Measurements from ENCODE around the gene MMP7.

MMP7 gene, protein sequence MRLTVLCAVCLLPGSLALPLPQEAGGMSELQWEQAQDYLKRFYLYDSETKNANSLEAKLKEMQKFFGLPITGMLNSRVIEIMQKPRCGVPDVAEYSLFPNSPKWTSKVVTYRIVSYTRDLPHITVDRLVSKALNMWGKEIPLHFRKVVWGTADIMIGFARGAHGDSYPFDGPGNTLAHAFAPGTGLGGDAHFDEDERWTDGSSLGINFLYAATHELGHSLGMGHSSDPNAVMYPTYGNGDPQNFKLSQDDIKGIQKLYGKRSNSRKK

DNA sequence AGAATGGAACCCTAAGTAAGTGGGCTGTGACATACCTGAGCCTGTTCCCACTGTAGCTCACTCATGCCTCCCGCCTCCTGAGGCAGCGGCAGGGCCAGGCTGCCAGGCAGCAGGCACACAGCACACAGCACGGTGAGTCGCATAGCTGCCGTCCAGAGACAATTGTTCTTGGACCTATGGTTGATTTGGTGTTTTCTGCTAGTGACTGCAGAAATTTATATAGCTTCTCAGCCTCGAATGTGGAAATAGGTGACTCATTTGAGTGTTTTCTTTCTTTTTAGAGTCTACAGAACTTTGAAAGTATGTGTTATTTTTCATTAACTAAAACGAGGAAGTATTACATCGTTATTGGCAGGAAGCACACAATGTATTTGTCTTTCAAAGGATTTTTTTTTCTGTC, at the start of gene MMP7:
Gene MMP7 (minus strand): TSS at position 190 of the 400 bp plus-strand sequence. CDS start 47 bp downstream, at position 143.
- DNase-seq = no peak

DNA sequence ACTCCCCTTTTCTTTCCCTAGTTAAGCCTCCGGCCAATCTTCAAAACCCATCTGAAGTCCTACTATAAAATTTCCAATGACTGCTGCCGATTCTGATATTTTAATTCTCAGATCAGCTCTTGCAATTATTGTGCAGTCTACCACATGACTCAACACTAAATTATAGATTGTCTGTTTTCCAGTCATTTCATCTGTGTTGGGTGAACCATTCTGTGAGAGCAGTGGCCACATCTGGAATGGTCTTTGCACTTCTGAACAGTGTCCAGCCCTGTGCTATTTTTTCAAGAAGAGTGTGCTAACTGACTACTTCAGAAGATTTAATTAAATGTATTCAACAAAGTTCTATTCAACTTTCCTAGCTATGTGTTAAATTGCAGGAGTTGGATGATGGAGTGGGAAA, 47.2 kb upstream of the MMP7 start:
- DNase-seq = no peak

DNA sequence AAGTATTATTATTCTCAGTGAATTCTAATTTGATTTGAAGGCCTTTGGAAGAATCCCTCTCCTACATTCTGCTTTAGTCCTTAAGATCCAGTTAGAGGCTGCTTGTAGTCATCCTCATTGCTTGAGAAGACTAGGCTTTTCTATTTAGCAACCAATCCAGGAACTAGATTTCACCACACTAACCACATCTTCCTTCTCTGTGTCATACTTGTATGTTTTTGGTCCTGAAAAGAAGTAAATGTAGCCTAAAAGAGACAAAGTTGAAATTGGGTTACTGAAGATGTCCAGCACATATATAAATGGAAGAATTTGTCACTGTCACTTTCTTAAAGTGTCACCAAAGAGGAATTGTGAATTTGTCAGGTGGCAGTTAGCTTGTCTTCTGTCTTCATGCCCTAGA, 46.6 kb upstream of the MMP7 start:
- no peak for DNase-seq

DNA sequence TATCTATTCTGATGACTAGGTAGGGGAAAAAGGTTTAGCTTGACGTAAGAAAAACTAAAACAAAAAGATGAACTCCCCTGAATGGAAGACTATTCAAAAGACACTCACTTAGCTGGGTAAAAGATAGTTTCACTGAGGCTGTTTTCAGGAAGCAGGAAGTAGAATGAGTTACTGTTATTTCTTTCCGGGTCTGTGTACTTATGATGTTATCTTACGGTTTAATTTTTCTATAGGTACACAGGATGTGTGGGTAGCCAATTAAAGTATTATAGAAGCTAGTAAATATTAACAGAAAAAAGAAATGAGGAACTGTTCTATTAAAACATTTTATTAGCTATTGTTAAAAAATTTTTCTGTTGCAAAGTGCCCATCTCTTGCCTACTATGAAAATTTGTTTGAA, 45.8 kb upstream of the MMP7 start:
- DNase-seq = no peak

DNA sequence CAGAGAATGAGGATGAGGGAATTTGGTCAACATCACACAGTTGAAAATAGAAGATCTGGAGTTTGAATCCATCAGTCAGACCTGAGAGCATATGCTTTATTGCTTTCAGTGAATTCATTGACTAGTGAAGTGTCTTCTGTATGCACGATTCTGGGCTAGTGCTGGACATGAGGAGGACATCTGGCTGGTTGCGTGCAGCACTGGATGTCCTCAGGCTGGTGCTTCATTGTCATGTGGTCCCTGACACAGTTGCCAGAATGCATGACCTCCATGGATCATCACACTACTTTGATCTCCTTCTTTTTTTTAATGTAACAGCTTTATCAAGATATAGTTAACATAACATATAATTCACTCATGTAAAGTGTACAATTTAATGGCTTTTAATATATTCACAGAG, 44.5 kb upstream of the MMP7 start:
- no peak for DNase-seq

DNA sequence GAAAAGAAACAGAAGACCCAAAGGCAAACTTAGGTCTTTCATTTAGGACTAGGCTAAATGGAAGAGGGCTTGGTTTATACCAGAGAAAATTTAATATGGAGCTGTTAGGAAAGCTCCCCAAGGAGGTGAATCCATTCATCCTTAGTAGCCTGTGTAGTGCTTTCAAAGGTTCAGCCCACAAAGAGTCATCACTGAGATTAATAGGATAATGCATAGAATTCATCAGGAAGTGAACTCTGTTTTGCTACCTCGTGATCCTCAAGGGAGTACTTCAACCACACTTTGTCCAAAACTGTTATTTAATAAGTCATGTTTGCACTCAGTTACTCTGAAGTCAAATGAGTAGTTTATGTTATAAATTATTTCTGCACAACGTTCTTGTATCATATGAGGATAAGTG, 43.3 kb upstream of the MMP7 start:
- no peak for DNase-seq

DNA sequence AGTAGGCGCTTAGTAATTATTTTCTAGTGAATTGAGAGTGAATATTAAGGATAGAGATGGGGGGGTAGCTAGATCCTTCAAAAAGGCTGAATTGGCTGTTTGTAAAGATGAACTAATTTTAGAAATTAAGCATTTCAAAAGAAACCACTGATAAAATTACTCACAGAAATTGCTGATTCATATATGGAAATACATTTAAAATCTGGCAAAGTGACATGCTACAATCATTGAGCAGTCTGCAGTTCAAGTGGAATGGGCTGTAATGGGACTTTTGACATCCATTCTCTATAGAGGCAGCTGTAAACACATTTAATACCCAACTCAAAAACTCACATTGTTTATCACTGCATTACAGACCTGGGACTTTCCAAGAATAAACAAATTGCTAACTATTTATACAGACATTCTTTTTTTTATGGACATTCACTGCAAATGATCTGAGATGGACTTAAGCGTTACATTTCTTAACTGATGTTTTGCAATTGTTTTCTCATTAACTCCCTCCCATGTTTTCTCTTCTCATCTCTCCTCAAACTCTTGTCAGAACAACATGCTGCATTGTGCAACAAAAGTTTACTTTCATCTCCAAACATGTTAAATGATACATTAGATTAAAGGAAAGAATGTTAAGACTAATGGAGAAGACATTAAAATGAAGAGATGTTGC, 42.1 kb upstream of the MMP7 start:
- DNase-seq = no peak

DNA sequence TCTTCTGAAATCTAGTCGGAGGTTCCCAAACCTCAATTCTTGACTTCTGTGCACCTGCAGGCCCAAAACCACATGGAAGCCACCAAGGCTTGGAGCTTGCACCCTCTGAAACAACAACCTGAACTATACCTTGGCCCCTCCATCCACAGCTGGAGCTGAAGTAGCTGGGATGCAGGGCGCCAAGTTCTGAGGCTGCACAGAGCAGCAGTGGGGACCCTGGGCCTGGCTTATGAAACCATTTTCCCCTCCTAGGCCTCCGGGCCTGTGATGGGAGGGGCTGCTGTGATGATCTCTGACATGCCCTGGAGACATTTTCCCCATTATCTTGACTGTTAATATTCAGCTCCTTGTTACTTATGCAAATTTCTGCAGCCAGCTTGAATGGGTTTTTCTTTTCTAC, 38.3 kb upstream of the MMP7 start:
- no peak for DNase-seq

DNA sequence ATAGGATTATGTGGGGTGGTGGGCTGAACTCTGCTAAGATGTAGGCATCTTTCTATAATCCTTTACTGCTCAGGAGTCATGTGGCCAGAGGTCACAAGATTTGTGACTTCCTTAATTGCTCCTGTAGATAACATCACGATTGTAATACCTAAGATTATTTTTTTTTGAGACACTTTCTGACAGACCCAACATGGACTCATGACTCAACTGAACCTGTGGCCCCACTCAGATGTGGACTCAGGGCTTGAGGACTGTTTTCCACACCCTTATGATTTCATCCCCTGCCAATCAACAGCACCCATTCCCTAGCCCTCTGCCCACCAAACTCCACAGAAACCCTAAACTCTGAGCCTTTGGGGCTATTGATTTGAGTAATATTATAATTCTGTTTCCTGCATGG, 35.6 kb upstream of the MMP7 start:
- no peak for DNase-seq

DNA sequence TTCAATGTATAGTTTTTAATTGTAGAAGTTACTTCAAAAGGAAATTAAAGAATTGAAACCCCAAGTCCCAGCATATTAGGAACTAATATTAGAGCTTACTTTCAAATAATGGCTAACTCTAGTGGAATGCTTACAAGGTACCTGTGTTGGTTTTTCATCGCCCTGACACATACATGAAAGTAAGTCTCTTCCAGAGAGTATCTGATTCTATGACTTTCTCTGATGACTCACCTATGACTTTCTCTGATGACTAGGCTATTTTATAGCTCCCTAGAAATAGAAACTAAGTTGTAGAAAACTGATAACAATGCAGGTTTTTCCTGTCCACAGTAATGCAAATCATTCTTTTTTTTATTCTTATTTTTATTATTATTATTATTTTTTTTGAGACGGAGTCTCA, 33.6 kb upstream of the MMP7 start:
- no peak for DNase-seq

DNA sequence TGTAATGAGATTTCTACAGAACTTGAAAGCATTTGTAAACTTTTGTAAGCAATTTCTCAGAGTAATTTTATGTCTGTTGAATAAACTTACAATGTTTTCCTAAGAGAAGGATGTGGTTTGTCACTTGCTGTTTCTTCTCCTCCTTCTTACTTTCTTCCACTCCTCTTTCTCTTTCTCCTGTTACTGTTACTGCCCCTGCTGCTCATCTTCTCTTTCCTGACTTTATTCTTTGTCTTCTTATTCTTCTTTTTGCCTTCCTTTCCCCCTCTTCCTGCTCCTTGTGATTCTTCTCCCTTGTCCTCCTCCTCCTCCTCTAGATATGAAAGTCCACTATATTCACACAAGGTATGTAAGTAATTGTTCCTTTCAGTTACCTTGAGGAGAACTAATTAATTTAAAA, 31.1 kb upstream of the MMP7 start:
- no peak for DNase-seq

DNA sequence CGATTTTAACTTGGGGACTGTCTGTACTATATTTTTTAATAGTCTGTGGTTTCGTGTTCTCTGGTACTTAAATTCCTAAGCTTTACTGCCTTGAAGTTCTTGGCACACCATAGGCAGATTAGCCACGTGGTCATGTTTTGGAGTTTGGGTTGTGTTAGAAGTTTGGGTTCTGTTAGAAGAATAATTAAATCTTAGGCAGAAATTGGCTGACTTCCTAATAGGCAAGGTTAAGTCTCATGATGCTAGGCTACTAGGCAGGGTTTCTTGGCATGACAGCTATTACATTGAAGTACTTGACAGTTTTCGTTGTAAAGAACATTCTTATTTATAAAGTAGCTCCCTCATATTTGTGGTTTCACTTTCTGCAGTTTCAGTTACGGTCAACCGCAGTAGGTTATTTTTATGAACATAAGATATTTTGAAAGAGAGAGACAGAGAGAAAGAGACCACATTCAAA, 30.0 kb upstream of the MMP7 start:
- no peak for DNase-seq

DNA sequence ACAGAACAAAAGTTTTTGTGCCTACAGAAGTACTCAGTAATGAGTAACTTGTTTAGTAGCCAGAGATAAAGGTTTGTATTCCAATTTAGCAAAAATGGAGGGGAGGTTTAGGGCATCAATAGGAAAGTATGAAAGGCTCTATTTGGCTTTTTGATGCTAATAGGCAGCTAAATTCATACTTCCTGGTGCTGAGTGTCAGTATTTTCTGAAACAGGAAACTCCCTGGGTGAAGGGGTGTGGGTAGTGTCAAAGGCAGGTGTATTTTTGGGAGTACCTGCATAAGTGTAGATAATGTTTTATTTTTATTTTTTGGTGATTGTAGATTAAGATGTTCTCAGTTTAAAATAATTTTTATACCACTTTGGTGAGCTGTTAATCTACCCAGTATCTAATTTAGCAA, 29.3 kb upstream of the MMP7 start:
- no peak for DNase-seq

DNA sequence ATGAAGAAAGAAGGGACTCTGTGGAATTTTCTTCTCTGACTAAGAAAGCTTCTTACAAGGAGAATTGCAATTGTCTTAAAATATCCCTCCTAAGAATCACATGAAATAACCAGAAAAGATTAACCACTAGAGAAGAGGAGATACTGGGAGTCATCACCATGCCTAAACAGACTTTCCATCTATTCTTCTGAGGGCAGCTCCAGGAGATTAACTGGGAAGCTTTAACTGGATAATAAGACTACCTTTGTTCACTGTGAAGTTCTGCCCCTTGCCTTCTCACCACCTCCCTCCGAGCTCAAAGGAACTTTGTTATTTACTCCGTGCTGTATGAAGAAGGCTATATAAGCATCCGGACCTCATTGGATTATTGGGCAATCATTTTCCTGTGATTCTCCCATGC, 24.5 kb upstream of the MMP7 start:
- DNase-seq = no peak

DNA sequence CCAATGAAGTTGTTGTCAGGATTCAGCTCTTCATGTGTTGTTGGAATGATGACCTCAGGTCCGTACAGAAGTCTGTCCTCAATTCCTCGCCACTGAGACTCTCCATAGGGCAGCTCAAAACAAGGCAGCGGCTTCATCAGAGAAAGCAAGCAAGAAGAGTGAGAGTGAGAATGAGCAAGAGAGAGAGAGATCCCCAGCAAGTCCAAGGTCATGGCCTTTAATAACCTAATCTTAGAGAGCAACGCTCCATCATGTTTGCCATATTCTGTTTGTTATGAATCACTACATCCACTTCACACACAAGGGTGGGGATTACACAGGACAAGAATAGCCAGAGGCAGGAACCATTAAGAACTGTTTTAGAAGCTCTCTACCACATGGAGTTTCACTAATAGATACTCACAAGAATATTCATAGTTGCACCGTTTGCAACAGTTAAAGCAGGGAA, 23.3 kb upstream of the MMP7 start:
- DNase-seq = no peak

DNA sequence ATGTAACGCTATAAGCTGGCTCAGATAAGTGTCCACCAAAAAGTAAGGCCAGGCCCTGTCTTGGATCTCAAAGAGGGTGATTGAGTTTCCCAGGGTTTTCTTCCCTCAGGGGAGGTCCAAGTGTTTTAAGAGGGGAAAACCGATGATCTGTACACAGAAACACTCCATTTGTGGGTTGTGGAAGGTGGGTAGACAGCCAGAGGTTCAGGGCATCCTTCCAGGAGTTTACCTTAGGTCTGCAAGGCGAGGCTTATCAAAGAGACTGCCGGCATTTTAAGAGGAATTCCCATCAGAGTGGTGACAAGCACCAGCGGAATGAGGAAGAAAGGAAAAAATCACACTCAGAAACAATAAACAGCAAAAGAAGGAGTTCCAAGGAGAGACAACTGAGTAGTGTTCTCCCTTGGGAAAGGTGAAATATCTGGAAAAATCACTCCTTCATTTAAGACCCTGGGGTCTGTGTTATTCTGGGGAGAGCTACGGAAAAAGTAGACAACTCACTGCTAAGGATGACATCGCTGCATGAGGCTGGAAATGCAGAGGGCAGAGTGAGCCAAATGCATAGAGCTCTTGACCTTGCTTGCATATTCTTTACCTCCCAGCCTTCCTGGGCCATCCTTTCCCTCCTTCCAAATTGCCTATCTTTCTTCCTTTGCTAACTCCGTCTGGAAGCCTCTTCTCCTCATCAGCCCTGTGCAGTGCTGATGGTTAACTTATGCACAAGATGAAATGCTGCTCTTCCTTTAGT, 22.1 kb upstream of the MMP7 start:
- no peak for DNase-seq

DNA sequence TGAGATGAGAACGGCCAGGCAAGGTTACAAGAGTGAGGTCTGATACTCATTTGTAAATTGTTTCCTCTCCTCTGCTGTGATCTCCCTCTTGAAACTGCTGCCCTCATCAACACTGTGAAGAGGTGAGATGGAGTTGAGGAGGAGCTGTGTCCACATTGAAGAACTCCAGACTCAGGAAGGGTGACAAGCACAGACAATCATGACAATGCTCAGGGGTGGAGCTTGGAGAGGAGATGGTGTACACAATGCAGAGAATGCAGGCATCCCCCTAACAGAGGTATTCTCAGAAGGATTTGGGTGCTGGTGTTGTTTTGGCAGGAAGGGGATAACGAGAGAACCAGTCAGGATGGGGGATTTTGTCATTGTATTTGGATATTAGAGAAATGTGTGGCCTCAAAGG, 21.5 kb upstream of the MMP7 start:
- DNase-seq = no peak

DNA sequence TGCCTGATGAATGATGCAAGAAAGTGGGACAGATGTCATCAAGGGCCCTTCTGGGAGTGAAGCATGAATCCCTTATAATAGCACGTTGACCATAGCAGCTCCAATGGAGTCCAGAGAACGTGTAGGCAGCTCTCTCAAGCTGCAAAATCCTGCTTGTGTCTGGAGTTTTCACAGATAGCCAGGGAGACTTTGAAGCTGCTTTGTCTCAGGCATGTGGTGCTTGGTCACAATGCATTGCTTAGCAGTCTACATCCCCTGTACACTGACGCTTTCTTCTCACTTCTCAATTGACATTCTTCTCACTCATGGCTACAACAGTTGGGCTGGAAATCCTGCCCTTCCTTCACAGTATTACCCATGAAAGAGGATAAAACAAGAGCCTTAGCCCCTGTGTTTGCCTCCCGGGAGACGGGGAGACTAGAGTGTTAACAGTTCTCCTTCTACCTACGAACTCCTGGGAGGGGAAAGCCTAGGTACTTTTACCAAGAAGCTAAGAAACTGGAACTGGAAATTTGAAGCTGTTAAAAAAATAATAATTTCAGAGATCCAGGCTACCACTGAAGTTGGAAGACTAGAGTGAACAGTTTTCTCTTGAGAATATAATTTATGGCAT, 20.7 kb upstream of the MMP7 start:
- no peak for DNase-seq

DNA sequence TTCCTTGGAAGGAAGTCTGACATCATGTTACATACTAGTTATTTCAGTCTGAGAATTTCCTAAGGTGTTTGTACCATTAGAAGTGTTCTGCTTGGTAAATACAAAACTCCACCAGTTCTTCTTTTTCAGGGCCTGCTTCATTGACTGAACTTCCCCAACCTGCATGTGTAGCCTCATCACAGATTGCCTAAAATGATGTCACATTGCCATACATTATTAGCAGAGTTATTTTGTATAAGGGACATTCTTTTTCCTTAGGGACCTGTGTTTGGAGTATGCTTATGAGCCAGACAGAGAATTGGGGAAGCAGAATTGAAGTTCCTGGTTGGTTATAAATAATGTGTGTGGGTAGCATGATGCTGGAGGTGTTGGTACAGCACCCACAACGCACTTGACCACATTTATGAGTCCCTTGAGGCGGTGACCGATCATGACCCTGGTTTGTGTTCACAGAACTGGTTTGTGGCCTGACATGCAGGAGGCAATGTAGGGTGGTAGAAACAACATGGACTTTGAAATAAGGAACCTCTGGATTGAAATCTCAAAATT, 16.4 kb upstream of the MMP7 start:
- no peak for DNase-seq

DNA sequence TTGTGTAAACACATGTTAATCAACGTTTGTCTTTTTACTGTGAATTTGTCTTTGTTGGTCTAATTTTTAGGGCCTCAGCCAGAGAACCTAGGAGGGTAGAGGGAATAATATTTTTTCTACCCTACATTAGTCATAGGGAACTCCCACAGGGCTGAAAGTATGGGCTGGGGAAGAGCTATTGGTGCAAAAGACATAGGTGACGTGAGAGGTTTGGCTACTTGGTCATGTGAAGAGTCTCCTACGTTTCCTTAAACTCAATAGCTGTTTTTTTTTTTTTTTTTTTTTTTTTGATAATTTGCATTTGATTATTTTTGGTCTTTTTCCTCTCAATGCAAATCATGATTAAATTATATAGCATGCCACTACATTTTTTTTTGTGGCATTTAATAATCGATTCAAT, 15.9 kb upstream of the MMP7 start:
- DNase-seq = no peak

DNA sequence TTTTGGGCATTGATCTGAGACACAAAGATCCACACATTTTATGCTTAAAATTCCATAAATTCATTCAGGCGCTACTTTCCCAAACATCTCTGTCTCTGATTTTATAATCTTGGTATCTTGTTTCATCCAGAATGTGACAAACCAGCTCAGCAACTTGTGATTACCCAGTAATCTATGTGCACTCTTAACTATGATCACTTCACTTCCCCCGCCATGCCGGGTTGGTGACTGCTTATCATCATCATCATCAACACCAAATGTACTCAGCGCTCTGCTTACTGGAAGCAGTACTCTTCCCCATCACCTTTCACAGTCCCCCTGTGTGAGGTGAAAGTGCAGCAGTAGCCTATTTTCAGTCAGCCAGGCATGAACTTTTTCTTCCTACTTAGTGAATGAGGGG, 15.2 kb upstream of the MMP7 start:
- no peak for DNase-seq

DNA sequence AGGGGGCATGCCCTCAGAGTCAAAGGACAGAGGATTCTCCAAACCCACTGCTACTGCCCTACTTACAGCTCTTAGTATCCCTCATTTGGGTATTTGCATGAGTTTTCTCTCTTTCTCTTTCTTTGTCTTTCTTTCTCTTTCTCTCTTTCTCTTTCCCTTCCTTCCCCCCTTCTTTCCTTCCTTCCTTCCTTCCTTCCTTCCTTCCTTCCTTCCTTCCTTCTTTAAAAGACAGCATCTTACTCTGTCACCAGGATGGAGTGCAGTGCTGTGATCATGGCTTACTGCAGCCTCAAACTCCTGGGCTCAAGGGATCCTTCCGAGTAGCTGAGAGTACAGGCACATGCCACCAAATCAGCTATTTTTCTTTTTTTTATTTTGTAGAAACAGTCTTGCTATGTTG, 14.0 kb upstream of the MMP7 start:
- no peak for DNase-seq

DNA sequence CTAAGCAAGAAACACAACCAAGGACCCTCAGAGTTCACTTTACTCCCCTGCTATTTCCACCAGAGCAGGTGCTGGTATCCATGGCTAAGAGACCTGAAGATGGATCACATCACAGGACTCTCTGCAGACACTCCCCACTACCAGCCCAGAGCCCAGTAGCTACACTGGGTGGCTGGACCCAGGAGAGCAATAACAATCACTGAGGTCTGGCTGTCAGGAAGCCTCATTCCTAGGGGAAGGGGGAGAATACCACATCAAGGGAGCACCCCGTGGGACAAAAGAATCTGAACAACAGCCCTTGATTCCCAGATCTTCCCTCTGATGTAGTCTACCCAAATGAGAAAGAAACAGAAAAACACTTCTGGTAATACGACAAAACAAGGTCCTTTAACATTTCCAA, 9.0 kb upstream of the MMP7 start:
- DNase-seq = no peak

Data from NCI-H2171 treated with DMSO at 0.1 percent for 48 hours (cell line).